ENCODE data around the gene ACACA.

ACACA gene

DNA sequence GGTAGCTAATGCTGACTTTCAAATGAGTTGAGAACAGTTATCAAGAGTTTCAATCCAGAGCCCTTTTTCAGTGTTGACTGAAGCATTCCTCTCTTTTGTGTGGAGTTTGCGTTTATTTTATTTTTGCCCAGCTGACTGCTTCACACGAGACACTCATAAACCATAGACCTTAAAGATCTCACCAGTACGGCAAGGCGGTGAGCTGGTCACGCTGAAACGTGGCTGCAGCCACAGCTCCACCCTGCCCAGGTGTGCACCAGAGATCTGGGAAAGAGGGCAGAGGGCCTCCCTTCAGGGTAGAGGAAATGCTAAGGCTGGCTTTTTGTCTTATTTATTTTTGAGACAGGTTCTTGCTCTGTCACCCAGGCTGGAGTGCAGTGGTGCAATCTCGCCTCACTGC, 345.7 kb downstream of the ACACA start:
- no peak for DNase-seq

DNA sequence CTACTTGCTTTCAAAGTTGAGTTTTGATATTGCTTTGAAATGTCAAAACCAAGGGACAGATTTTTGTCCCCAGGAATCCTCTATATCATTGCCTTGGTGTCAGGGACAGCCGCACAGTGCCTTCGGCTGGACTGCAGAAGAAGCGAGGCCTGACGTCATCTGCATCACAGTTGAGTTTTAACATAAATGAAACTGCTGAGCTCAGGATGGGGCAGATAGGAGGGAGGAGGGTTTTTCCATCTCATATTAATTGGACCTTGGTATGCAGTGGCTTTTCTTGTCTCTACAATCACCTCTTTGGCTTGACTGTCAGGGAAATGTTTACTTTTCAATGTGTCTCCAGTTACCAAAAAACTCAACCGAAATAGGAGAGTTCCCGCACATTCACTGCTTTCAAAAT, 346.5 kb downstream of the ACACA start:
- DNase-seq: no peak

DNA sequence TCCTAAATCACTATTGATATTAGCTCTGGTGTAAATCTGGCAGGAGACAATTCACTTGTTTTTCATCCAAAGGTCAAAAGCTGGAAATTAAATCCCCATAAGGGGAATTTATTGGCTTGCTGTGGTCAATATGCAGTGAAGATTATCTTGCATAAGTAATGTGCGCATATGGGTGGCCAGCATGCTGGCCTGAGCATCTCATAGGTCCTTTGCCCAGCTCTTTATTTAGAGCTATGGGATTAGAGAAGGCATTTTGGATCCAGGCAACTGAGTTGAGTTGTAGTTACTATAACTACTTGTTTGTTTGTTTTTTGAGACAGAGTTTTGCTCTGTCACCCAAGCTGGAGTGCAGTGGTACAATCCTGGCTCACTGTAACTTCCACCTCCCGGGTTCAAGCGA, 347.1 kb downstream of the ACACA start:
- no peak for DNase-seq

DNA sequence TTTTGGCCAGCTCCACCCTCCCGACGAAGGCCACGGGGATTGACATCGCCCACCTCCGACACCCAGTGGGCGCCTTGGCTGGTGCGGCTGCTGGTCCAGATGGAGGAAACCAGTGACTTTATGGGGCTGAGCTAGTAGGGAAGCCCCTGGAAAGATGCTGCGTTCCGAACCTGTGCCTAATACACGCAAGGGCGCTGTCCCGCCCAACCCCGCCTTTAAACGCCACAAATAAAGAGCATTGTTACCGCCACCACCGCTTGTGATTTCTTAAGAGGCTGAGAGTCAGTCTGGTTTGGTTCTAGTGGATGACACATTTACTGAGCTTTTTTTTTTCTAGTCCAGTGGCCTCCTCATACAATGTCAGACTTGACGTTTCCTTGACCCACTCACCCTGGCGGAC, 350.0 kb downstream of the ACACA start:
- no peak for DNase-seq

DNA sequence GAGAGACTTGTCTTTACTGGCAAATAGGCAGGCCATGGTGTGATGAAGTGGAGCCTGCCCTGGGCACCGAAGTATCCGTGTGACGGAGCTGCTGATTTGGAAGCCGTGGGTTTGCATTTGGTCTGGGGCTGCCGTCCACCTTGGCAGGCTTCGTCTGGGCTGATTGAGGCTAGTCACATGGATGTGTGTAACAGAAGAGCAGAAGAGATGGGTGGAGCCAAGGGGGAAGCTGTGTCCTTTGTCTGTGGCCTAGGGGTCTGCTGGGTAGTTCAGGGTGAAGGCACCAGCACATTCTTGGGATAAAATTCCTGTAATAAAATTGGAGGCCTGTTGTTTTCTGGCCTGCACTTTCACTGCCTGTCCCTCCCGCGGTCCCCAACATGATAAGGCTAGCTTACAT, 351.7 kb downstream of the ACACA start:
- no peak for DNase-seq

DNA sequence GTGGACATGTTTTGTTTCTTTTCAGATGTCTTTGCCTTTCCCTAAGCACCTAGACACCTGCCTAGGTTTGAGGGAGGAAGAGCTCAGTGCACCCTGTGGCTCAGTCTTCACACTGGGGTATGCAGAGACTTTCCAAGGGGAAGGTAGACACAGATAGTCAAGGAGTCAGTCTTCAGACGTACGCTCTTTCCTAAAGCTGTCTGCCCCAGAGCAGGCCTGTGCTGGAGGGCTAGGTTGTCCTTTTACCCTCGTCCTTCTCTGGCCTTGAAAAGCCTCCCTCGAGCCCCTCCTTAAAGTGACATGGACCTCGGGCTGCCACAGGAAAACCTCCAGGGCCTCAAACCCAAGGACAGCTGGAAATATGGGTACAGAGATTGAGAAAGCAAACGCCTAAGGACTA, 354.2 kb downstream of the ACACA start:
- DNase-seq: no peak

DNA sequence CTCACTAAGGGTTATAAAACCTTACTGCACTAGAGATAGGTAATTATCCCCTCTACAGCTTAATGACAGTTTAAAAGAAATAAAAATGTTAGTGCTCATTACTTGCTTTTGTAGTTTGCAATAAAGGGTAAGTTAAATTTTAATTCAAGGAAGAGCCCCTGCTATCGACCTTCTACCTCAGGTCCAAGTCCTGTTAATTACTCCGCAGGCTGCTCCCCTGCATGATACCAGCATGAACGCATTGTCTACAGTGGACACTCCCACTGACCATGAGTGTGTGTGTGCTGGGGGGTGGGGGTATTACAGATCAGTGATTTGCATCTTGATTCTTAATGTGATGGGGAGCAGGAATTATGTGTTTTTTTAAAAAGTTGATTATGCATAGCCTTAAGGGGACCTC, 354.8 kb downstream of the ACACA start:
- no peak for DNase-seq

DNA sequence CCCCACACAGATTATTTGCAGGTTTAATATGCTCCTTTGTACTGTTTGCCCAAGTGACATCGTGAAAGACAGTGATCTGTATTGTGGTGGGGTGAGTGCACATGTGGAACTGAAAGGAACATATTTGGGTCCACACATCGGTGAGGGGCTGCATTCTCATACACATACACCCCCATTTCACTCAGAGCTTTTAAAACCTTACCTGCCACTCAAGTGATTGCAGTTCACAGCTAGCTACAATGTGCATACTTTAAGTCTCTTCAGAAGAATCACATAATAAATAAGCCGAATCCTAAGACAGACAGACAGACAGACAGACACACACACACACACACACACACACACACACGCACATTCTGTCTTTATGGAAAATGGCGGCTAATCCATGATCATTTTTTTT, 355.3 kb downstream of the ACACA start:
- no peak for DNase-seq

DNA sequence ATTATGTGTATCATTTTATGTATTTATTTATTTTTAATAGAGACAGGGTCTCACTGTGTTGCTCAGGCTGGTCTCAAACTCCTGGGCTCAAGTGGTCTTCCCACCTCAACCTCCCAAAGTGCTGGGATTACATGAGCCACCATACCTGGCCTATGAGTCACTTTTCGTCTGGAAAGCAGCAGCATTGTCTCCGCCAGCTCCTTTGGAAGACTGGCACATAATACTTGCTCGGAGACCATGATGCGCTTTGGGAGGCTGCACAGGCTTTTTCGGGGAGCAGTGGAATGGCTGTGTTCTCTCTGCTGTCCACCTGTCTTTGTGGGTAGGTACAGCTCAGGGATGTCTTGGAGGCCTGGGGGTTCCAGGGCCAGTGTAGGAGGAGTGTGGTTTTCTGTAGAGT, 355.7 kb downstream of the ACACA start:
- no peak for DNase-seq

DNA sequence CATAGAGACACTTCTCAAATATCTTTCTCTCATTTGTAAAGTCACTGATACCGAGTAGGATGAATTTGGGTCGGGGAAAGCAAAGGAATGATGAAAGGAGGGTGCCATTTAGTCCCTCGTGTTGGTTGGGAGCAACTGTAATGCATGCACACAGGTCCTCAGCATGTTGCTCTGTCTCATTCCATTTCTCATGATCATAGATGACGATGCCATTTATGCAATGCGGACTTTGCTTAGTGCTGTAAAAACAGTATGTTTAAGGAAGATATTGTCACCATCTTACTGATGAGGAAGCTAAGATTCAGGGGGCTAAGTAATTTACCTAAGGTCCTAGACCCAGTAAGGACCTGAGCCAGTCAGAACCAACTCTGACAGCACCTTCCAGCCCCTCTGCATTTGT, 357.8 kb downstream of the ACACA start:
- no peak for DNase-seq

DNA sequence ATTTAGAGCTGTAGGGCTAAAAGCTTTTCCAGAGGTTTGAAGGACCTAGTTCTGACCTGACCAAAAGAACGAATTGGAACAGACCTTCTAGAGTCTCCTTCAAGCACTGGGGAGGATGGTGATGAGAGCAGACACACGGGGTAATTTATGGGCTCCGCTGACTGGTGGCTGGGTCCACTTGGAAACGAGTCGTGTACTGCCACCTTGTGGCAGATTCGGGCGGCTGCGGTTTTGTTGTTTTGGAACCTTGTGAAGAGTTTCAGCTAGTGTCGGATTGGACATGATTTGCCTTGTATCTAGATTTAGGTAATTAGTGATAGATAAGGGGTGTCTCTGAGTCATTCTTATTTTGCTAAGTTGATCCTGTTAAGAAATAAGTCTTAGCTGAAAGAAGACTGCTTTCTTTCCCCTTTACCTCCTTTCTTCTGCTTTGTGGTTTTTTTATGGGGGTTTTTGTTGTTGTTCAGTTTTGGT, 359.0 kb downstream of the ACACA start:
- peak; percentile 73 for DNase-seq

DNA sequence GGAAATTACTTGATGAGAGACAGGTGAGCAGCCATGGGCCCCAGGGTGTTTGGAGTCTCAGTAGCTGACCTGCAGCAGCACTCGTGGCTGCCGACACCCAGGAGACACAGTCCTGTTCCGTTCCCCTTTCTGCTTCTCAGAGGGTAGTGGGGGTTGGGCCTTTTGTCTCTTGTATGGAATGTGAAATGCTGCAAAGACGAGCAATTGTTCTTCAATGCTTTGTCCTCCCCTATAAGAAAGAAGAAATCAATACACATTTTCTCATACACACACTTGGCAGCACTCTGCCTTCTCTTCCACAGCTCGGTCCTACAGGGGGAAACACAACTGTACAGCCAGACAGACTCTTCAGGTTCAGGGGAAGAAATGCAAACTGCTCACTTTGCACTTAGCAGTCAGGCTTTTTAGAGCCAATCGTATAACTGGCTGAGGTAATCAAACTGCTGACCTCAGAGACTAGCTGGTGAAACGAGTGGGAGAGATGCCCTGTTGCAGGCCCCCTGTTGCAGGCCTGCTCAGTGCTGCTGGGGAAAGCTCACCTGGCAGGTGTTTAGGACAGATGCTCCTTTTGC, 361.2 kb downstream of the ACACA start:
- DNase-seq: no peak

DNA sequence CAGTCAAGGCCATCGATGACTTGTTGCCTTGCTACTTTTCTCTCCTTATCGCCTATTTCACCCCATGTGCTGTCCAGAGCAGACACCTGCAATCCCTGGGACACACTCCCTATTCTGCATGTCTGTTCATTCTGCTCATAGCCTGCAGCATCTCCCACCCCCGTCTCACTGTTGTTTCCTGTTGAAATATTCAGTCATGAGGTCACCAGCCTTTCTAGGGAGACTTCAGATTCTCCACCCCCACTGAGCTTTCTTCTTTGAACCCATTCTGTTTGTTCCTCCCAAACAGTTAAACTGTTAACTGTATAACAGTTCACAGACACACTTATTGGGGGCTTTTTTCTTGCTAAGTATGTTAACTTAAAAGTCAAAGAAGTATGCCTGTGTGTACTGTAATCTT, 363.4 kb downstream of the ACACA start:
- no peak for DNase-seq

DNA sequence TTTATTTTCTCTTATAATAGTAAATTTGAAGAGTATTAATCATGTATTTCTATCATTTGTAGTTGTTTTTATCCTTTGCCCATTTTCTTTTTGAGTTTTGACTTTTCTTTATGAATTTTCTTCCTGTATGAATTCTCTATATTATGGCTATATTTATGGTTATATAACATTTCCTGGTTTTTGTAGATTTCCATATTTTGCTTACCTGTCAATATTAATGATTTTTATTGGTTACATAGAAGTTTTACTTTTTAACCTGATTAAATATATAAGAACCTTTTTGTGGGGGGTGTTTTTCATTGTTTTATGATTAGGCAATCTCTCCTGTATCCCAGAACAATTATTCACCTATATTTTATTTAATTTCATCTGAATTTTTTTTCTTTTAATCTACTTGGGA, 364.7 kb downstream of the ACACA start:
- DNase-seq: no peak

DNA sequence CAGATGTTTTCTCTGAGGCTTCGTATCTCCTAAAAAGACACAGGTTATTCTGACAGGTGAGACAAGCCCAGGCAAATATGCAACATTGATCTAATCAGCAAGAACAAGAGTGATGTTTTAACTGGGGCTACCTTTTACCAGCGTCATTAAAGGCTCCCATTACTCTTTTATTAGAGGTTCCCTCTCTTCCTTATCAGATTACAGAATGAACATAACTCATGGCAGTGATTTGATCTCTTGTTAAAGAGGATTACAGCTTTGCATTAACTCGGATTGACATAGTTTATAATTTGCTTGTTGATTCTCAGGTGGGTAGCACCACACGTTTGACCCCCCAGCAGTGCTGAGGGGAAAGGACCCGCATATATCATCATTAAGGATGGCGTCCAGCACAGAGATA, 367.4 kb downstream of the ACACA start:
- no peak for DNase-seq

DNA sequence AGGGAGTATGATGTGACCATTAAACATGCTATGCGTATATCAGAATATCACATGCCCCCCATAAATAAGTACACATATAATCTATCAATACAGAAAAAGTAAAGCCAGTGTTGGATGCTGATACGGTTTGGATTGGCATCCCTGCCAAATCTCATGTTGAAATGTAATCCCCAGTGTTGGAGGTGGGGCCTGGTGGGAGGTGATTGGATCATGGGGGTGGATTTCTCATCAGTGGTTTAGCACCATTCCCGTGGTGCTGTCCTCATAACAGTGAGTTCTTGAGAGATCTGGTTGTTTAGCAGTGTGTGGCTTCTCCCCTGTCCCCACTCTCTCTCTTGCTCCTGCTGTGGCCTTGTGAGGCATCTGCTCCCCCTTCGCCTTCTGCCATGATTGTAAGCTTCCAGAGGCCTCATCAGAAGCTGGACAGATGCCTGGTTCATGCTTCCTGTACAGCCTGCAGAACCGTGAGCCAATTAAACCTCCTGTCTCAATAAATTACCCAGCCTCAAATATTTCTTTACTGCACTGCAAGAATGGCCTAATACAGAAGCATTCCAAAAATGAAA, 369.0 kb downstream of the ACACA start:
- no peak for DNase-seq
